ENCODE results near the gene COL2A1.

The COL2A1 gene

DNA sequence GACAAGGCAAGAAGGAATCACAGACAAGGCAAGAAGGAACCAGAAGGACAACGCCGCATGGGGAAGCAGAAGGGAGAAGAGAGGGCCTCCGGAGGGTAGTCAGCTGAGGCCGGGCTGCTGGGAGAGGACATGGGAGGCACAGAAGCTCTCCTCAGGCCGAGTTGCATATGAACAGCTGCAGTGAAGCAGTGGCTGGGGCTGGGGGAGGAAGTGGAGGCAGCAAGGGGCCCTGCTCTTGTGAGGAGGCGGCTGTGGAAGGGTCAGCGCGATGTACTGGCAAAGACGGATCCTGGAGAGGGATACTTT lies 62.8 kb downstream of the COL2A1 start:
- no peak for DNase-seq
- in situ Hi-C loops (cut with HindIII; ENCODE audit: low pct_ligation_motif_present, low pct_unique_long_range_greater_than_20kb, low sequenced_read_pairs): no loop called here

- in situ Hi-C loops (cut with HindIII; ENCODE audit: low pct_ligation_motif_present, low pct_unique_long_range_greater_than_20kb, low sequenced_read_pairs): no loop called here
- no peak for DNase-seq
Observed at GRCh38 chr12:47940773-47941474, 63.4 kb downstream of the COL2A1 start.

GRCh38 chr12:47939009-47939601 lies 65.2 kb downstream of the COL2A1 start:
- in situ Hi-C loops (cut with HindIII; ENCODE audit: low pct_ligation_motif_present, low pct_unique_long_range_greater_than_20kb, low sequenced_read_pairs): no loop called here

DNA sequence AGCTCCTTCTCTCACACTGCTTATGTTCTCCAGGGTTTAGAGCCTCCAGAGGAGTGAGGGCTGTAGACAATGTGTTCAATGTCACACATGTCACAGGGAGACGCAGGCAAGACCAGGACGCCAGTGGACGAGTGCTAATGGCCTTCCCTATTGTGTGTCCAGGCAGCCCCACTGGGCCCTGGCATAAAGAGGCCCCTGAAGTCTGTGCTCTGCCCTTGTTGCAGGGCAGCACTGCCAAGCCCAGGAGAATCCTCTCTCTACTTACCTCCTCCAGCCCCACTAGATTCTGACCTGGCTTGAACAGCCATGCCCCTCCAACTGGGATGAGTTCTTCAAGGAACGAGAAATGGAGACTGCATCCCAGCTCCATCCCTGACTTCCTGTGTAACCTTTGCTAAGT lies 65.7 kb downstream of the COL2A1 start:
- DNase-seq: no peak
- in situ Hi-C loops (cut with HindIII; ENCODE audit: low pct_ligation_motif_present, low pct_unique_long_range_greater_than_20kb, low sequenced_read_pairs): no loop called here

More at GRCh38 chr12:47939009-47939601, 65.2 kb downstream of the COL2A1 start:
- DNase-seq: no peak

DNA sequence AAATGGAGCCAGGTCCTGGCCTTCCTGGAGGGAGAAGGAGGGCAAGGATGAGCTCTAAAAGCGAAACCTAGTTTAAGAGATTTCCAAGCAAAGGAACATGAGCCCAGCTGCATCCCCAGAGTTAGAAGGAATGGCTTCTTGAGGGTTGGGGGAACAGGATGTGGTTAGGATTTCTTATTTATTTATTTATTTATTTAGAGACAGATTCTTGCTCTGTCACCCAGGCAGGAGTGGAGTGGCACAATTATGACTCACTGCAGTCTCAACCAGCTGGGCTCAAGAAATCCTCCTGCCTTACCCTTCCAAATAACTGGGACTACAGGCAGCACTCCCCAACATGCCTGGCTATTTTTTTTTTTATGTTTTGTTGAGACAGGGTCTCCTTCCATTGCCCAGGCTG lies 66.2 kb downstream of the COL2A1 start:
- in situ Hi-C loops (cut with HindIII; ENCODE audit: low pct_ligation_motif_present, low pct_unique_long_range_greater_than_20kb, low sequenced_read_pairs): no loop called here
- DNase-seq: peak; percentile 54

- in situ Hi-C loops (cut with HindIII; ENCODE audit: low pct_ligation_motif_present, low pct_unique_long_range_greater_than_20kb, low sequenced_read_pairs): no loop called here
- no peak for DNase-seq
Observed at GRCh38 chr12:47935184-47935583, 69.1 kb downstream of the COL2A1 start.

GRCh38 chr12:47931187-47931586 lies 73.1 kb downstream of the COL2A1 start:
- DNase-seq: no peak
- in situ Hi-C loops (cut with HindIII; ENCODE audit: low pct_ligation_motif_present, low pct_unique_long_range_greater_than_20kb, low sequenced_read_pairs): no loop called here

DNA sequence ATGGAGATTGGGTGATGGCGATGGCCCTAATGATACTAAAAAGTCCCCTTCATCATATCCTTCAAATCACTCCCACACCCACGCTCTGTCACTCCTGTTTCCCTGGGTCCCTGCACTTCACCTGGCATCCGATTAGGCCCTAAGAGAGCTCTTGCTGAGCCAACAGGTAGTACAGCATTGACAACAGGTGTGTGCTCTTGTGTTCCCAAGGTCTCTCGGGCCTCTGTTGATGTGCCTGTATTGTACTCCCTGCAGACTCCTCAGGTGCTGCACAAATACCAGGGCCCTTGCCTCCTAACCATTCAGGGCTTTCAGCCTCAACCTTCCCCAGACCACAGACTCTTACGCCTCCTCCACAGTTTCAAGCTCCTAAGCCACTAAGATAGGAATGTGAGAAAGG lies 73.6 kb downstream of the COL2A1 start:
- in situ Hi-C loops (cut with HindIII; ENCODE audit: low pct_ligation_motif_present, low pct_unique_long_range_greater_than_20kb, low sequenced_read_pairs): no loop called here
- DNase-seq: no peak

- in situ Hi-C loops (cut with HindIII; ENCODE audit: low pct_ligation_motif_present, low pct_unique_long_range_greater_than_20kb, low sequenced_read_pairs): no loop called here
- DNase-seq: no peak
Observed at GRCh38 chr12:47927346-47927745, 76.9 kb downstream of the COL2A1 start.

Data from ACHN (cell line).